H9 (cell line): ENCODE data around the gene HIRIP3. TPM values are rescaled to one million over a fixed set of nuclear protein-coding genes. Genes with fewer than 3 reads are reported as not detected.

Source experiments
- DNase-seq: peaks from one replicate; pipeline ENCODE4 v3.0.0-alpha.2; 2017
- H2AFZ ChIP-seq: one replicate; pipeline ENCODE4 v1.6.1; 2013; ENCODE audit warnings: mild to moderate bottlenecking, low read length, control low read depth, moderate library complexity
- H2AK5ac ChIP-seq: 2 replicates; pipeline ENCODE4 v1.6.1; 2013; ENCODE audit warnings: low read length, control low read depth, mixed read lengths; ENCODE audit not compliant: insufficient read length
- H2BK120ac ChIP-seq: one replicate; pipeline ENCODE4 v1.6.1; 2013; ENCODE audit warnings: low read depth, mild to moderate bottlenecking, low read length, control low read depth, inconsistent platforms; ENCODE audit not compliant: poor library complexity, severe bottlenecking
- H2BK12ac ChIP-seq: 2 replicates; pipeline ENCODE4 v1.6.1; 2013; ENCODE audit warnings: low read length, control low read depth, mixed read lengths, low read depth; ENCODE audit not compliant: insufficient read length
- H2BK15ac ChIP-seq: 2 replicates; pipeline ENCODE4 v1.6.1; 2013; ENCODE audit warnings: low read depth, low read length, control low read depth
- H2BK20ac ChIP-seq: one replicate; pipeline ENCODE4 v1.6.1; 2013; ENCODE audit warnings: low read depth, mild to moderate bottlenecking, low read length, control low read depth, inconsistent platforms; ENCODE audit not compliant: poor library complexity, severe bottlenecking
- H2BK5ac ChIP-seq: 2 replicates; pipeline ENCODE4 v1.6.1; 2013; ENCODE audit warnings: low read length, control low read depth, mixed read lengths; ENCODE audit not compliant: insufficient read length
- H3K14ac ChIP-seq: 2 replicates; pipeline ENCODE4 v1.6.1; 2013; ENCODE audit warnings: low read length, control low read depth; ENCODE audit not compliant: insufficient read depth
- H3K18ac ChIP-seq: 2 replicates; pipeline ENCODE4 v1.6.1; 2013; ENCODE audit warnings: low read depth, mild to moderate bottlenecking, mixed read lengths, low read length, control low read depth; ENCODE audit not compliant: insufficient read length
- H3K23ac ChIP-seq: 2 replicates; pipeline ENCODE4 v1.6.1; 2013; ENCODE audit warnings: low read length, control low read depth, mixed read lengths, low read depth; ENCODE audit not compliant: insufficient read length
- H3K23me2 ChIP-seq: 2 replicates; pipeline ENCODE4 v1.6.1; 2013; ENCODE audit warnings: low read depth, mild to moderate bottlenecking, mixed read lengths, low read length, control low read depth; ENCODE audit not compliant: insufficient read length, poor library complexity, severe bottlenecking
- H3K27ac ChIP-seq: 2 replicates; pipeline ENCODE4 v1.5.1; 2013; ENCODE audit warnings: low read length, control low read depth, mixed read lengths, low read depth; ENCODE audit not compliant: insufficient read length
- H3K27me3 ChIP-seq: 2 replicates; pipeline ENCODE4 v1.6.1; 2013; ENCODE audit warnings: low read length, control low read depth, inconsistent platforms; ENCODE audit not compliant: insufficient read depth
- H3K4ac ChIP-seq: 2 replicates; pipeline ENCODE4 v1.6.1; 2013; ENCODE audit warnings: low read depth, mild to moderate bottlenecking, control low read depth, inconsistent platforms, low read length, moderate library complexity
- H3K4me1 ChIP-seq: 2 replicates; pipeline ENCODE4 v1.6.1; 2013; ENCODE audit warnings: low read length, control low read depth, inconsistent platforms; ENCODE audit not compliant: insufficient read depth
- H3K4me2 ChIP-seq: 2 replicates; pipeline ENCODE4 v1.6.1; 2013; ENCODE audit warnings: low read length, control low read depth, mixed read lengths; ENCODE audit not compliant: insufficient read length, insufficient read depth
- H3K56ac ChIP-seq: 2 replicates; pipeline ENCODE4 v1.6.1; 2013; ENCODE audit warnings: low read depth, mild to moderate bottlenecking, mixed read lengths, low read length, control low read depth; ENCODE audit not compliant: insufficient read length
- H3K79me1 ChIP-seq: 2 replicates; pipeline ENCODE4 v1.6.1; 2013; ENCODE audit warnings: low read depth, mild to moderate bottlenecking, moderate library complexity, low read length, control low read depth, inconsistent platforms; ENCODE audit not compliant: insufficient read depth, poor library complexity, severe bottlenecking
- H3K79me2 ChIP-seq: 2 replicates; pipeline ENCODE4 v1.6.1; 2013; ENCODE audit warnings: low read length, control low read depth, inconsistent platforms; ENCODE audit not compliant: insufficient read depth
- H3K9ac ChIP-seq: 2 replicates; pipeline ENCODE4 v1.6.1; 2013; ENCODE audit warnings: low read length, control low read depth, mixed read lengths; ENCODE audit not compliant: insufficient read length; ENCODE audit errors: extremely low read depth
- H3K9me3 ChIP-seq: one replicate; pipeline ENCODE4 v1.6.1; 2013; ENCODE audit warnings: low read depth, low read length, inconsistent platforms; ENCODE audit not compliant: control insufficient read depth
- H3T11ph ChIP-seq: one replicate; pipeline ENCODE4 v1.6.1; 2013; ENCODE audit warnings: mild to moderate bottlenecking, low read length, control low read depth, inconsistent platforms
- H4K20me1 ChIP-seq: one replicate; pipeline ENCODE4 v1.6.1; 2013; ENCODE audit not compliant: control insufficient read depth, insufficient read length, insufficient read depth
- H4K5ac ChIP-seq: 2 replicates; pipeline ENCODE4 v1.6.1; 2013; ENCODE audit warnings: low read depth, mild to moderate bottlenecking, mixed read lengths, low read length, control low read depth; ENCODE audit not compliant: insufficient read length
- H4K8ac ChIP-seq: replicated peaks from 2 replicates; pipeline ENCODE4 v1.6.1; 2013; ENCODE audit warnings: low read length, control low read depth, mixed read lengths, low read depth; ENCODE audit not compliant: insufficient read length
- H4K91ac ChIP-seq: 2 replicates; pipeline ENCODE4 v1.6.1; 2013; ENCODE audit warnings: low read depth, mild to moderate bottlenecking, moderate library complexity, mixed read lengths, low read length, control low read depth; ENCODE audit not compliant: insufficient read length
- H3K27ac Mint-ChIP-seq, 3 experiments: 2 replicates in 2 of 3; 3 replicates in 1 of 3; pipeline ENCODE4 v1.8.0; 2020 to 2021; ENCODE audit warnings: mixed read lengths in 3 of 3, mild to moderate bottlenecking in 1 of 3, moderate library complexity in 1 of 3
- H3K27me3 Mint-ChIP-seq: 2 replicates; pipeline ENCODE4 v1.8.0; 2021; ENCODE audit warnings: low read depth, mild to moderate bottlenecking, moderate library complexity, mixed read lengths
- H3K36me3 Mint-ChIP-seq, 3 experiments: 2 replicates in 2 of 3; 3 replicates in 1 of 3; pipeline ENCODE4 v1.8.0; 2020 to 2021; ENCODE audit warnings: low read depth in 3 of 3, mixed read lengths in 3 of 3; ENCODE audit not compliant: insufficient read depth in 1 of 3
- H3K4me1 Mint-ChIP-seq, 2 experiments: 2 replicates each; pipeline ENCODE4 v1.8.0; 2020; ENCODE audit warnings: mixed read lengths in 2 of 2
- H3K4me3 Mint-ChIP-seq, 2 experiments: 2 replicates in 1 of 2; 3 replicates in 1 of 2; pipeline ENCODE4 v1.8.0; 2020 to 2021; ENCODE audit warnings: mild to moderate bottlenecking in 2 of 2, mixed read lengths in 2 of 2, moderate library complexity in 1 of 2
- H3K9me3 Mint-ChIP-seq, 2 experiments: 2 replicates in 1 of 2; 3 replicates in 1 of 2; pipeline ENCODE4 v1.8.0; 2020; ENCODE audit warnings: mild to moderate bottlenecking in 2 of 2, mixed read lengths in 2 of 2, moderate library complexity in 1 of 2
- WGBS: extraction: QIAGEN DNeasy Blood & Tissue Kit; methylation state at CpG from one replicate; pipeline ENCODE4 v1.1.7; 2013; ENCODE audit warnings: missing lambda C conversion rate, low lambda C conversion rate, mixed read lengths; ENCODE audit not compliant: insufficient read length; ENCODE audit errors: extremely low coverage; 5-methylcytosine and 5-hydroxymethylcytosine counted together
- total RNA-seq: library from RNA; stranded (reverse); gene quantifications from 2 replicates; pipeline ENCODE4 v1.2.1, GENCODE V29; 2021
- TF ChIP-seq, protein P1 (sequence below): fragments of 200-600 bp; sonication (generic); conservative IDR thresholded peaks from 3 replicates; pipeline ENCODE4 v1.8.0; 2021; ENCODE audit warnings: antibody characterized with exemption, mild to moderate bottlenecking

HIRIP3 gene
- total RNA-seq, 1 experiment from 2014 or later: 21.6 TPM

DNA sequence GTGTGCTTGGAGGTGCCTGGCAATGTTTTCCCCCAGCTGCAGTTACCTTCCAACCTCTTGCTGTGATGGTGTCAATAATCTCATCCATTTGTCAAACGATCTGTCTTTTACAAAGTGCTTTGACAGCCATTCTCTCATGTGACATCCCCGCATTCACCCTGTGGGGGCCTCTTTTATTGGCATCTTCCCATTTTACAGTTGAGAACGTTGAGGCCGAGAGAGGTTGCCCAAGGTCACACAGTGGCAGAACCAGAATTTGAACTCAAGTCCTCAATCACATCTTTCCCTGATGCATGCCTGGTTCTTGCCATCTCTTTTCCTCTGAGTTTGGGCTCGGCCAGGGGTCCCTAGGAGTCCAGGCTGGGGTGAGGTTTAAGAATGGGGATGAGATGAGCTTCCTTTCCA, 20.3 kb downstream of the HIRIP3 start:
- H3K4me1 Mint-ChIP-seq: peaks cover 29% of the 10 kb centered on the region in 2 experiments
- Histone ChIP-seq H2BK120ac (no peak overlapping the region), H3K4me2 (peak overlapping the region; percentile 84), H2AK5ac (no peak overlapping the region), H2BK5ac (no peak overlapping the region), H3K4ac (no peak overlapping the region), H3K27me3 (peaks cover 3% of the 10 kb centered on the region; the same call in 1 of the 2 replicates), H2AFZ (no peak overlapping the region), H3K9ac (peak overlapping the region; percentile 49), H3K14ac (no peak overlapping the region), H3K23me2 (peaks cover 14% of the 10 kb centered on the region), H3T11ph (no peak overlapping the region), H2BK15ac (no peak overlapping the region), H4K91ac (no peak overlapping the region), H3K79me2 (peaks cover 5% of the 10 kb centered on the region; the same call in 1 of the 2 replicates), H3K23ac (no peak overlapping the region), H3K9me3 (peaks cover 7% of the 10 kb centered on the region), H4K5ac (no peak overlapping the region), H3K79me1 (peaks cover 7% of the 10 kb centered on the region), H2BK12ac (no peak overlapping the region), H3K27ac (no peak overlapping the region), H4K20me1 (no peaks in the 10 kb centered on the region), H3K4me1 (peaks cover 3% of the 10 kb centered on the region; the same call in 1 of the 2 replicates), H3K56ac (no peak overlapping the region), H2BK20ac (no peak overlapping the region), H3K18ac (no peak overlapping the region), H4K8ac (no peak overlapping the region)
- H3K4me3 Mint-ChIP-seq: peak overlapping the region; percentile 95 to 96
- peaks cover 37 to 50% (median 49%) of the 10 kb centered on the region in 3 experiments for H3K36me3 Mint-ChIP-seq
- TF ChIP-seq, protein P1, sequence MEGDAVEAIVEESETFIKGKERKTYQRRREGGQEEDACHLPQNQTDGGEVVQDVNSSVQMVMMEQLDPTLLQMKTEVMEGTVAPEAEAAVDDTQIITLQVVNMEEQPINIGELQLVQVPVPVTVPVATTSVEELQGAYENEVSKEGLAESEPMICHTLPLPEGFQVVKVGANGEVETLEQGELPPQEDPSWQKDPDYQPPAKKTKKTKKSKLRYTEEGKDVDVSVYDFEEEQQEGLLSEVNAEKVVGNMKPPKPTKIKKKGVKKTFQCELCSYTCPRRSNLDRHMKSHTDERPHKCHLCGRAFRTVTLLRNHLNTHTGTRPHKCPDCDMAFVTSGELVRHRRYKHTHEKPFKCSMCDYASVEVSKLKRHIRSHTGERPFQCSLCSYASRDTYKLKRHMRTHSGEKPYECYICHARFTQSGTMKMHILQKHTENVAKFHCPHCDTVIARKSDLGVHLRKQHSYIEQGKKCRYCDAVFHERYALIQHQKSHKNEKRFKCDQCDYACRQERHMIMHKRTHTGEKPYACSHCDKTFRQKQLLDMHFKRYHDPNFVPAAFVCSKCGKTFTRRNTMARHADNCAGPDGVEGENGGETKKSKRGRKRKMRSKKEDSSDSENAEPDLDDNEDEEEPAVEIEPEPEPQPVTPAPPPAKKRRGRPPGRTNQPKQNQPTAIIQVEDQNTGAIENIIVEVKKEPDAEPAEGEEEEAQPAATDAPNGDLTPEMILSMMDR: no peak
- no CpG with 5 or more reads among the region's 5 CpGs for WGBS
- peaks cover 14 to 16% of the 10 kb centered on the region in 2 experiments for H3K9me3 Mint-ChIP-seq
- no peak overlapping the region for H3K27ac Mint-ChIP-seq
- DNase-seq: no peak
- peaks cover 16% of the 10 kb centered on the region for H3K27me3 Mint-ChIP-seq
